IPS-NIHi7 (cell line): ENCODE measurements around the gene DCDC2B.
A peak's percentile ranks its signal among the peaks of the same experiment; 100 is the strongest.

ENCODE experiments used
- DNase-seq: peaks from one replicate; pipeline ENCODE4 v3.0.0; 2012; ENCODE audit warnings: mixed read lengths; ENCODE audit errors: extremely low spot score

DCDC2B gene

GRCh38 chr1:32221980-32222755, 13.3 kb downstream of the DCDC2B start, which contains the start of the genes EIF3I and TMEM234:
EIF3I (plus strand) TSS chr1:32222407; CDS start chr1:32222442, 35 bp downstream.
TMEM234 (minus strand) TSS chr1:32222353; CDS start chr1:32222322, 31 bp downstream.
- peak; percentile 95 for DNase-seq

- DNase-seq = no peak
These were observed 14.8 kb downstream of the DCDC2B start for GRCh38 chr1:32223683-32224082.

- DNase-seq = no peak
These were observed 15.4 kb downstream of the DCDC2B start for GRCh38 chr1:32224285-32224684.

DNA sequence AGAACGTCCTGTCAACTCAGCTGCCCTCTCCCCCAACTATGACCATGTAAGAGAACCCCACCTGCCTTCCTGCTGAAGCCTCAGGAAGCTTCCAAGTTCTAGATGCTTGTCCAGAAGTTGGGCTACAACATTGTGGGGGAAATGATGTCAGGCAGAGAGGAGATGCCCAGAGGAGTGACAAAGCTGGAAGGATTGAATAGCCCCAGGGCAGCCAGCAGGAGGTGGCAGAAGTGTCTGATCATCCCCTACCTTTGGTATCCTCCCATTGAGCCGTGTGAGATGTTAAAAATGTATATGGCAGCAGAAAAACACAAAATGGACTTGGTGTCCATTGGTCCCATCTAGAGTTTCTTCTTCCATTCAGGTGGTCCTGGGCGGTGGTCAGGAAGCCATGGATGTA, 19.9 kb downstream of the DCDC2B start:
- no peak for DNase-seq

DNA sequence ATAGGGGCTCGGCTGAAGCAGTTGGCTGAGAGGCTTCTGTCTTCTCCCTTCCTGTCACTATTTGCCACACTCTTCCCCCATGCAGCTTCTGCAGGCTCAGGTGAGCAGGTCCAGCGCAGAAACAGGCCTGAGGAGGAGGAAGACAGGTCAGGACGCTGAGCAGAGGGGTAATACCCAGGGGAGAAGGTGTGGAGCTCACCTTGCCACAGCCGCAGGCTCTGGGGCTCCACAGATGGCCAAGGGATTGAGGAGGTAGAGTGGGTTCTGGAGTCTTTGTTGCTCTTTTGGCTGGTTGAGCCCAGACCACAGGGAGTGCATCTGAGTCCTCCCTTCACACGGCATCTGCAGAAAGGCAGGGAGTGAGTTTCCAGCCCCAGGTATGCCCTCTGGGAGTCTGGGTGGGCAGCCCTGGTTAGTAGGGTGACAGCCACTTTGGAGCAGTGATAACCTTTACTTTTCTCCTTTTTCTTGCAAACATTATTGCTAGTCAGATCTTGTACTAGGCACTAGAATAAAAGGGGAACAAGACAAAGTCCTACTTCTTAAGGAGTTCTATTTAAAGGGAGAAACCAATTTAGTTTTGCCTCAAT, 23.0 kb downstream of the DCDC2B start:
- no peak for DNase-seq

DNA sequence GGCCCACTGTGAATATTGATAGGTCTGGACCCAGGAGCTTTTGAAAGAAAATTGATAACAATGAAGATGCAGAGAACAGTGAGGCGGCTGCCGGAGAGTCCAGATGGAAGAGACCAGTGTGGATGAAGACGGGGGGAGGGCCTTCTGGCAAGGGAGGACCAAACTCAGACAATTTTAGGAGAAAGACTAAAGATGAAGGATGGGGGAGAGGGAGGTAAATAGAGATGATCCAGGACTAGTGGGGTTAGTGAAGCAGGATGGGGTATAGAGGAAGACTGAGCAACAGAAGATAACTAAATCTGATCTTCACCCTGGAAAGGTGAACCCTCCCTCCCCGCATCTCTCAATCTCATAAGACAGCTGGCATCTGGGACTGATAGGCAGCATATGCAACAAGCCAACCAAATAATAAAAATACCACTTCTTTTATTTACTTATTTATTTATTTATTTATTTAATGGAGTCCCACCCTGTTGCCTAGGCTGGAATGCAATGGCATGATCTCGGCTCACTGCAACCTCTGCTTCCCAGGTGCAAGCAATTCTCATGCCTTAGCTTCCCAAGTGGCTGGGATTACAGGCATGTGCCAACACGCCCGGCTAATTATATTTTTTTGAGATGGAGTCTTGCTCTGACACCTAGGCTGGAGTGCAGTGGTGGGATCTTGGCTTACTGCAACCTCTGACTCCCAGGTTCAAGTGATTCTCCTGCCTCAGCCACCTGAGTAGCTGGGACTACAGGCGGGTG, 23.8 kb downstream of the DCDC2B start:
- DNase-seq = no peak

DNA sequence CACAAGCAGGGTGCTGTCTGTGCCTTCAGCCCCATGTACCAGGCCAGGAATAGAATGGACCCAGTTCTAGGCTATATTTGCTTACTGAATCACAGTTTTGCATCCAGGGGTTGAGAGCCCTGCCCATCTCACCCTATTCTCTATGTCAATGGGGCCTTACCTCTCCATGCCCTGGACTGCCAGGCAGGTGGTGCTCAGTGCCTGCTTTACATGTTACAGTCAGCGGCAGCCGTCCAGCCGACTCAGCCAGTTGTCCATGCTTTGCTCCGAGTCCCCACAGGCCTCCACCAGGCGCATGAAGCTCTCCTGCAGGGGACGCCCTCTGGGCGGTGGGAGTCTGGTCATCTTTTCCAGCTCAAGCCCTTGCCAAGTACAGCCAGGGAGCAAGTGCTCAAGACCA, 25.9 kb downstream of the DCDC2B start:
- no peak for DNase-seq

DNA sequence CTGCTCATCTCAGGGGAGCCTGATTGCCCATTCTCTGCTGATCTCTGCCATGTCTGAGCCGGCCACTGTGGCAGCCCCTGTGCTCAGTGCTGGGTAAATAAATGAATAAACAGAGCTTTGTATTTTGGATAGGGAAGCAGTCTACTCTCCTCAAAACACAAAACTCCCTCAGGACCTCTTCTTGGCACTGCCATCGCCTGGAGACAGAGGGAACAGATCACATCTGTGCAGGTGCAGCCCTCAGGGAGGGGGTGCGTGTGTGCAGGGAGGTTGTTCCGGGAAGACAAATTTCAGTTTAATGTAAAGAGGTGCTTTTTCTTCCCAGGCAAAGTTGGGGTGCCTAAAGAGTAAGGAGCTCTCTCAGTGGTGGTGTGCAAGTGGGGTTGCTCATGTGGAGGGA, 30.4 kb downstream of the DCDC2B start:
- DNase-seq = no peak

DNA sequence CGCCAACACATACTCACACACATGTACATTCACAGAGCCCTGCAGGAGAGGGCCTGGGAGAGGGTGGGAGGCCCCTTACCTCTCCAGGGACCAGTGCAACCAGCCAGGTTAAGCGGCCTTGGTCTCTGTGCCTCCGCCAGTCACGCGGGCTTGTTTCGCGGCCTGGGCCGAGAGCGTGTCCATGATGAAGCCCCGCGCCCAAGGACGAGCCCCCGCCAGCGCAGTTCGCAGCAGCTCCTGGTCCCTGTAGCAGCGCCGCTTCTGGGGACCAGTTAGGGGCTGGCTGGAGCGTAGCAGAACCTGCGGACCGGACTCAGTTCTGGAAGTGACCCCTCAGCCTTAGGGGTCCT, 30.9 kb downstream of the DCDC2B start:
- DNase-seq = no peak

GRCh38 chr1:32240140-32240951, 31.5 kb downstream of the DCDC2B start:
- DNase-seq = peak; percentile 92

DNA sequence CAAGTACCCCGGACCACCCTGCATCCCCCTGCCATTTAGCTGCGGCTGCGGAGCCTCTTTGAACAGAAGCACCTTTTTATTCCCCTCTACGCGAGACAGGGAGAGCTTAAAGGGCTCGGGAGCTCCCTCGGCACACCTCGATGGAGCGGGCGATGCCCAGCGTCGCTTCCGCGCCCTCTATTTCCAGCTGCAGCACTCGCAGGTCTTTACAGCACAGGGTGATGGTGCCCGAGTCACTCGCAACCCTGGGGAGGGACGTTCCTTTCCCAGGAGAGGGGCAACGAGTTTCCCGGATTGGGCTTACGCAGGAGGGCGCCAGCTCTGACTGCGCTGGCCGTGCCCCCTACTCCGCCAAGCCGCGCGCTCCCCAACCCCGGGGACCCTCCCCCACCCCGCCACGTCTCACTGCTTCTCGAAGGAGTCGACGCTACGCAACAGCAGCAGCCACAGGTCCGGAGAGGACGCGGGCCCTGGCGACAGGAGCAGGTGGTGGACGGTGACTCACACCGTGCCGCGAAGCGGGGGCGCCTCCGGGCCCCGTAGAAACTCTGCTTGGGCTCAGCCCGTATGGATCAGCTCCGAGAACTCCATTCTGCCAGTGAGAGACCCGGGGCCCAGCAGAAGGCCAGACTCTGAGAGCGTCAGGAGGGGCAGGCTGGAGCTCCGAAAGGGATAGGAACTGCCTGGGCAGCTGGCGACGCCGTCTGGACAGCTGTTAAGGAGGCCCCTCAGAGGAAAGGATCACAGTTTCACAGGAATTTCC, 32.3 kb downstream of the DCDC2B start:
- peak; percentile 53 for DNase-seq

- peak; percentile 35 for DNase-seq
These were observed 33.5 kb downstream of the DCDC2B start for GRCh38 chr1:32242341-32242851.

DNA sequence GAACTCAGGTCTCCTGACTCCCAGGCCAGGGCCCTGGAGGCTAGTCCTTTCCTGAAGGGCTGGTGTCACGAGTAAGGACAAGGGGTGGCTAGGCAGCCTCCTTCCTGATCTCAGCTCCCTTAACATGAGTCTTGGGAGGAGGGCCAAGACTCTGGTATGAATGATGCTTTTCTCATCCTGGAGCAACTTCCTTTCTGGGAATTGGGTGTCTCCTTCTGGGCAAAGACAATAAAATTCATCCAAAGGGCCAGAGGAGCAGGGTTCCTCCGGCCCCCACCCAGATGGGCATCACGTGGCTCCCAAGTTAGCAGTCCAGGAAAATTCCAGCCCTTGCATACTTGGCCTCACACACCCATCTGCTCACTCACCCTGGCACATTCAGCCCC, 38.0 kb downstream of the DCDC2B start, which contains the start of gene FAM167B:
Gene FAM167B, plus strand, starts transcription at position 335 of the 386 bp plus-strand sequence. CDS start 200 bp downstream, outside the sequence.
- DNase-seq = no peak

- DNase-seq = no peak
These were observed 38.6 kb downstream of the DCDC2B start for GRCh38 chr1:32247452-32247851.

DNA sequence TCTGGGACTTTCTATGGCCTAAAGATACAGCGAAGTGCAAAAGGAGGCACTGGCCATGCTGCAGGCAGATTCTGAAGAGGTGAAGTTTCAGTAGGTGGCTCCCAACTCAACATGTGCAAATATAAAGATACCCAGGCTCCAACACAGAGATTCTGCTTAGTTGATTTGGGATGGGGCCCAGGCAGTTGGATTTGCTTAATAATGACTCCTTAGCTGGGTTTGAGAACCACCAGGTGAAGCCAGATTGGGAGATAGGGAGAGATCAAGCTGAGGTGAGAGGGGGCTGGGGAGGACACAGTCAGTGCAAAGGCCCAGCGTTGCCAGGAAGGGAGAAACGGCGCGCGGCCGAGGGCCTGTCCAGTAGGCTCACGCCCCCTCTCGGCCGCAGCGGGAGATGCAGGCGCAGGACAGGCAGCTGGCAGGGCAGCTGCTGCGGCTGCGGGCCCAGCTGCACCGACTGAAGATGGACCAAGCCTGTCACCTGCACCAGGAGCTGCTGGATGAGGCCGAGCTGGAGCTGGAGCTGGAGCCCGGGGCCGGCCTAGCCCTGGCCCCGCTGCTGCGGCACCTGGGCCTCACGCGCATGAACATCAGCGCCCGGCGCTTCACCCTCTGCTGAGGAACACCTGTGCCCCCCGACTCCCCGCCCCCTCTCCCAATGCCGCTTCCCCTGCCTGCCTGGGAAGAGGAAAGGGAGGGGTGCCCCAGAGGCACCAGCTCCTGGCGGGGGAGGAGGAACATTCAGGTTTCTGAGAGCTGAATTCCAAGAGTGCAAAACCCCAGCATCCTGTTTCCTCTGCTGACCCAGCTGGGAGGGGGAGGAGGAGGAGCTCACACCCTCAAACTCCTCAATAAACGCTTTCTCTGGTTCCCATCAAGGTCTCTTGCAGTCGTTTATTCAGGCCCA, 39.3 kb downstream of the DCDC2B start:
- peak; percentile 96 for DNase-seq

DNA sequence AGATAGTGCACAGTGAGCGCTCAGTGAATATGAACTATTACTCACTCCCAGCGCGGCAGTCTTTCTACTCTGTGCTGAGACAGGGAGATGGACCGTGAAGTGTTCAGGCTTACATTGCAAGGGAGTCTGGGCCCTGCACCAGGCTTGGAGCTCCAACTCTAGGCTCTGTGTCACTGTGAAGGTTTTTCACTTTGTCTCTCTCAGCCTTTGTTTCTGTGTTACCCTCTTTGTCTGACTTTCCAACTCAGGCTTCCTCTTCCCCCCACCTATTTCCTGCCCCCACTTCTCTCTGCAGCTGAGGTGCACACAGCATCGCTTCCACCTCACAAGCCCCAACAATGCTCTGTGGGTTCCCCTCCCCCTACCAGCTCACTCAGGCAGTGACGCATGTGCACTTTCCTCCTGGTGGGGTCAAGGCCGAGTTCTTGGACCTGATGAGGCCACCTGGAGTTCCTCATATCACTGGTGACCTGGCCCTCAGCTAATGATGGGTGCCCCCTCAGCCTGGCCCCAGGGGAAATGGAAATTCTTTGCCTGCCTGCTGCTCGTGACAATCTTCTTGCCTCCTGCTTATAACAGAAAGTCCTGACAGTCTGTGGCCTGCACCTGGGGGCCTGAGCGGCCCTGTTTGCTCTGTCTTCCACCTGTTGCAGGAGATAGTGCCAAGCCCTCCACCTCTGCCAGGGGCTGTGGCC, 41.1 kb downstream of the DCDC2B start:
- DNase-seq = no peak

GRCh38 chr1:32250893-32251716, 42.2 kb downstream of the DCDC2B start, which contains the start of gene LCK:
LCK (plus strand) TSS chr1:32251265; CDS start chr1:32274330, 23,065 bp downstream.
- DNase-seq = no peak
